ENCODE results near the gene ERC2. TPM values are rescaled to one million over a fixed set of nuclear protein-coding genes. Genes with fewer than 3 reads are reported as not detected.

ERC2 gene
- total and polyA plus RNA-seq, 2 of the 8 experiments (the other 6 are each of a cell fraction or from before 2014, with no cell fraction given) = 16.4 to 22.8 TPM

DNA sequence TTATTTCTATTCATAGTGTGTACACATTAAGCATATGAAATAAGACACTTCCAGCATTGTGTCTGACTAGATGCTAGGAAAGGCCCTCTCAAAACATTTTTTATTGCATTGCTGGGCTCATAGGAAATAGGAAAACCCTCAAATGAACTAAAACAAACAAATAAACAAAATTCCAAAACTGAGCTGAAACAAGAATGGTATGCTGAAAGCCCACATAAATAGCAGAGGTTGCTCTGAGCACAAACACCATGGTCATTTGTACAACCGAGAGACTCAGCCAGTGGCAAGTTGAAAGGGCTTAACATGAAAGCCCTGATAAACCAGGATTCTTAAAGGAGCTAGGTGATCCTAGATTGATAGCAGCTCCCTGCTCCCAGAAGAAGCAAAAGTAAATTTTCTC, 671.2 kb downstream of the ERC2 start:
- H2AK5ac ChIP-seq (ENCODE audit: low read depth, low read length) = no peak overlapping the region
- no peak overlapping the region for H2BK20ac ChIP-seq (ENCODE audit: low read length)
- no peak overlapping the region for H3K23ac ChIP-seq (ENCODE audit: insufficient read length)
- no peak overlapping the region for H2BK12ac ChIP-seq (ENCODE audit: low read depth, low read length)
- H3K27me3 ChIP-seq (replicated peaks in 1 of 4; ENCODE audit: control insufficient read depth in 3 of 4, extremely low read depth in 1 of 4, insufficient read depth in 3 of 4, low read length in 3 of 4) = no peaks in the 10 kb centered on the region
- no peak overlapping the region for H3K14ac ChIP-seq (ENCODE audit: insufficient read length)
- no peak overlapping the region for H3K4me3 ChIP-seq (ENCODE audit: extremely low read depth in 1 of 4, insufficient read depth in 2 of 4, low read depth in 3 of 4, low read length in 4 of 4)
- H3K9me3 ChIP-seq (ENCODE audit: insufficient read depth in 2 of 2, low read depth in 1 of 2, low read length in 1 of 2) = no peaks in the 10 kb centered on the region
- H3K18ac ChIP-seq (ENCODE audit: extremely low read depth, low read length) = no peak overlapping the region
- H3K4ac ChIP-seq (replicated peaks; ENCODE audit: insufficient read length, low read depth, low read length) = no peak overlapping the region
- H3K79me2 ChIP-seq (ENCODE audit: control insufficient read depth in 1 of 2, insufficient read depth in 2 of 2, low read length in 2 of 2) = no peaks in the 10 kb centered on the region
- no peak overlapping the region for H2BK5ac ChIP-seq (ENCODE audit: low read depth, low read length)
- no peaks in the 10 kb centered on the region for H3K36me3 ChIP-seq (ENCODE audit: control insufficient read depth in 2 of 4, insufficient read depth in 4 of 4, low read length in 3 of 4)
- no peak overlapping the region for H3K56ac ChIP-seq (replicated peaks; ENCODE audit: insufficient read length, low read depth, low read length)
- DNase-seq (ENCODE audit: low read depth in 1 of 2, low spot score in 2 of 2) (no peak), FAIRE-seq (no peak)
- ChIA-PET CTCF (ENCODE audit: partially characterized antibody) (no interaction called here), POLR2A (ENCODE audit: partially characterized antibody) (no interaction called here)
- peaks cover 0 to 1% of the 10 kb centered on the region in 2 experiments for H4K20me1 ChIP-seq (replicated peaks in 1 of 2; ENCODE audit: control insufficient read depth in 1 of 2, insufficient read depth in 2 of 2, low read length in 2 of 2)
- no peaks in the 10 kb centered on the region for H3K4me1 ChIP-seq (replicated peaks in 1 of 4; ENCODE audit: control insufficient read depth in 3 of 4, insufficient read depth in 4 of 4, low read length in 3 of 4)
- no peak overlapping the region for H2BK120ac ChIP-seq (replicated peaks; ENCODE audit: low read depth, low read length)
- no peak overlapping the region for H4K8ac ChIP-seq (ENCODE audit: extremely low read depth, insufficient read depth, low read length)
- no peak overlapping the region for H4K5ac ChIP-seq (ENCODE audit: insufficient read length, low read depth, low read length)
- H3K79me1 ChIP-seq (ENCODE audit: low read depth, low read length) = no peaks in the 10 kb centered on the region
- H3K4me2 ChIP-seq (ENCODE audit: insufficient read depth in 1 of 2, low read depth in 2 of 2, low read length in 2 of 2) = no peak overlapping the region
- no peak overlapping the region for H2BK15ac ChIP-seq (ENCODE audit: low read length)
- no peak overlapping the region for H2AFZ ChIP-seq (ENCODE audit: low read length)
- H4K91ac ChIP-seq (replicated peaks; ENCODE audit: insufficient read length, low read length) = no peak overlapping the region
- 79% methylated on average over 1 of the region's 1 CpG; no CpG with 5 or more reads in 1 of the 2 experiments for WGBS, 2 experiments (ENCODE audit: extremely low coverage in 1 of 2, insufficient coverage in 1 of 2, insufficient read length in 1 of 2, insufficient replicate concordance in 2 of 2, low coverage in 1 of 2, low lambda C conversion rate in 2 of 2, missing lambda C conversion rate in 1 of 2)
- no peak overlapping the region for H3K27ac ChIP-seq (ENCODE audit: low read depth, low read length)
- no peaks in the 10 kb centered on the region for H3K23me2 ChIP-seq (ENCODE audit: low read depth, low read length)
- no peak overlapping the region for H3K9ac ChIP-seq (replicated peaks in 1 of 4; ENCODE audit: extremely low read depth in 1 of 4, low read depth in 3 of 4, low read length in 3 of 4)
- no peak for TF ChIP-seq TAF7 (optimal IDR thresholded peaks at IDR 0.05; ENCODE audit: borderline replicate concordance, low read depth, low read length)
- TF ChIP-seq CHD2 (IDR thresholded peaks at IDR 0.05; ENCODE audit: low read length) = no peak
- TF ChIP-seq KDM4A (IDR thresholded peaks at IDR 0.05; ENCODE audit: low read depth, low read length, severe bottlenecking) = no peak
- TF ChIP-seq KDM5A (IDR thresholded peaks at IDR 0.05; ENCODE audit: low read length) = no peak
- no peak for TF ChIP-seq SIX5 (IDR thresholded peaks at IDR 0.05; ENCODE audit: low read depth, low read length)
- no peak for TF ChIP-seq SP4 (IDR thresholded peaks at IDR 0.05; ENCODE audit: low read length)
- TF ChIP-seq NANOG (IDR thresholded peaks at IDR 0.05; ENCODE audit: insufficient read depth, low read depth, low read length, poor library complexity, severe bottlenecking) = no peak
- no peak for TF ChIP-seq BRCA1 (IDR thresholded peaks at IDR 0.05; ENCODE audit: low read depth, low read length)
- no peak for TF ChIP-seq JUN (IDR thresholded peaks at IDR 0.05; ENCODE audit: low read depth, low read length)
- TF ChIP-seq RAD21 (IDR thresholded peaks at IDR 0.05 in 1 of 2, conservative IDR thresholded peaks at IDR 0.05 in 1 of 2; ENCODE audit: low read depth in 2 of 2, low read length in 2 of 2) = no peak
- no peak for TF ChIP-seq POLR2AphosphoS5 (IDR thresholded peaks at IDR 0.05; ENCODE audit: low read depth, low read length)
- no peak for TF ChIP-seq KDM1A (IDR thresholded peaks at IDR 0.05; ENCODE audit: borderline replicate concordance, low read length)
- TF ChIP-seq CHD1 (IDR thresholded peaks at IDR 0.05; ENCODE audit: low read depth, low read length) = no peak
- no peak for TF ChIP-seq SIN3A (conservative IDR thresholded peaks at IDR 0.05 in 1 of 2, IDR thresholded peaks at IDR 0.05 in 1 of 2; ENCODE audit: low read depth in 1 of 2, low read length in 2 of 2)
- TF ChIP-seq TAF1 (IDR thresholded peaks at IDR 0.05; ENCODE audit: low read depth, low read length) = no peak
- TF ChIP-seq RFX5 (IDR thresholded peaks at IDR 0.05; ENCODE audit: borderline replicate concordance, low read depth, low read length) = no peak

Data from H1 (cell line).